Right atrium auricular region (tissue), 2 donors: ENCODE measurements around the gene CAPG. TPM values are rescaled to one million over a fixed set of nuclear protein-coding genes. Genes with fewer than 3 reads are reported as not detected.

Source experiments
- DNase-seq: peaks from one replicate; pipeline ENCODE4 v3.0.0-alpha.2; 2019; ENCODE audit warnings: low spot score
- H3K27ac ChIP-seq, 2 donors: fragments of 200-600 bp; sonication (generic); 1 replicate in 1 of 2; 2 replicates in 1 of 2; pipeline ENCODE4 v1.5.1; 2016 to 2019
- H3K27me3 ChIP-seq, 2 donors: fragments of 200-600 bp; sonication (generic); one replicate each; pipeline versions ENCODE4 v1.5.1 to v1.6.0; 2017 to 2019
- H3K36me3 ChIP-seq: fragments of 200-600 bp; sonication (generic); one replicate; pipeline ENCODE4 v1.5.1; 2016
- H3K4me1 ChIP-seq, 2 donors: fragments of 200-600 bp; sonication (generic); one replicate each; pipeline versions ENCODE4 v1.5.1 to v1.6.0; 2017 to 2019
- H3K4me3 ChIP-seq, 2 donors: fragments of 200-600 bp; sonication (generic); 1 replicate in 1 of 2; 2 replicates in 1 of 2; pipeline ENCODE4 v1.5.1; 2017 to 2019; ENCODE audit warnings: mild to moderate bottlenecking in 1 of 2, moderate library complexity in 1 of 2
- H3K9me3 ChIP-seq, 2 donors: fragments of 200-600 bp; sonication (generic); one replicate each; pipeline ENCODE4 v1.5.1; 2019
- total RNA-seq, 2 donors: library from RNA; depleted of rRNA; stranded (reverse); fragments of >200 nt; gene quantifications; one replicate each; pipeline ENCODE4 v1.1.0, GENCODE V29; 2016
- TF ChIP-seq, protein P1 (sequence below), 2 donors: fragments of 200-600 bp; sonication (generic); IDR thresholded peaks; one replicate each; pipeline ENCODE4 v1.5.1; 2019; ENCODE audit warnings: antibody characterized with exemption in 2 of 2

Gene CAPG, protein sequence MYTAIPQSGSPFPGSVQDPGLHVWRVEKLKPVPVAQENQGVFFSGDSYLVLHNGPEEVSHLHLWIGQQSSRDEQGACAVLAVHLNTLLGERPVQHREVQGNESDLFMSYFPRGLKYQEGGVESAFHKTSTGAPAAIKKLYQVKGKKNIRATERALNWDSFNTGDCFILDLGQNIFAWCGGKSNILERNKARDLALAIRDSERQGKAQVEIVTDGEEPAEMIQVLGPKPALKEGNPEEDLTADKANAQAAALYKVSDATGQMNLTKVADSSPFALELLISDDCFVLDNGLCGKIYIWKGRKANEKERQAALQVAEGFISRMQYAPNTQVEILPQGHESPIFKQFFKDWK
- total RNA-seq: 10 to 100 TPM in 1 of 2 donors, 1 to 10 TPM in 1; 8.7 to 43.4 TPM

DNA sequence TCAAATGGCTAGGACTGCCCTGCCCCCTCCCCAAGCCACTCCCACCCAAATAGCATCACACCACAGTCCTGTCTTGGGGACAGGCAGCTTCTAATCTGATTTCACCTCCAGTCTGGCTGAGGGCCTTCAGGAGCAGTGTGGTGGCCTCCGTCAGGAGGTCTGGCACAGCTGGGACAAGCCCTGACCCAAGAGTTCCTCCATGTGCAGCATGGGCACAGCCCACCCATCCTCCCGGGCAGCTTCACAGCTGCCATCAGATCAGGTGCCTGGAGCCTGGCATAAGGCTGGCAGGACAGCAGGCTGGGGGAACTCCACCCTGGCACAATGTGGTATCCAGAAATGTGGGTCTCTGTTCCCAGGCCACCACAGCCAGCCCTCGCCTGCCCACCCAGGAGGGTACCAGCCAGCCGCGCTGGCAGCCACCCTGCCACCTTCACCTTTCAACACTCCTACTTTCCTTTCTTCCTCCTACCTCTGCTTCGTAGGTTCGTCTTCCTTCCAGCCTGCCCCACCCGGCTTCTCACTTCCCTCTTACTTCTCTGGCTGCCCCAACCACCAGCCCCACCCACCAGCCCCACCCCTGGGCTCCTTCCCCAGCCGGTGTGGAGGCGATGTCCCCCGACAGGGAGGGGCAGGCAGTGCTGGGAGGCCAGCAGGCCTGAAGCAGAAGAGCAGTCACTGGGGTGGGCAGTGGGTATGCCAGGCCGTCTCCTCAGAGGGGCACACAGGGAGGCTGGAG lies at the start of gene CAPG:
TSS of gene CAPG (minus strand) at position 522 of the 739 bp plus-strand sequence. CDS start 8,221 bp downstream, outside the sequence.
- peak within 1 kb of the TSS in 1 of 2 donors; percentile 14 for H3K4me3 ChIP-seq
- no peak within 1 kb of the TSS for H3K27ac ChIP-seq
- H3K36me3 ChIP-seq: no peaks in the 10 kb centered on the region
- H3K9me3 ChIP-seq: no peaks in the 10 kb centered on the region
- H3K27me3 ChIP-seq: no peaks in the 10 kb centered on the region
- no peak for DNase-seq
- TF ChIP-seq, protein P1, sequence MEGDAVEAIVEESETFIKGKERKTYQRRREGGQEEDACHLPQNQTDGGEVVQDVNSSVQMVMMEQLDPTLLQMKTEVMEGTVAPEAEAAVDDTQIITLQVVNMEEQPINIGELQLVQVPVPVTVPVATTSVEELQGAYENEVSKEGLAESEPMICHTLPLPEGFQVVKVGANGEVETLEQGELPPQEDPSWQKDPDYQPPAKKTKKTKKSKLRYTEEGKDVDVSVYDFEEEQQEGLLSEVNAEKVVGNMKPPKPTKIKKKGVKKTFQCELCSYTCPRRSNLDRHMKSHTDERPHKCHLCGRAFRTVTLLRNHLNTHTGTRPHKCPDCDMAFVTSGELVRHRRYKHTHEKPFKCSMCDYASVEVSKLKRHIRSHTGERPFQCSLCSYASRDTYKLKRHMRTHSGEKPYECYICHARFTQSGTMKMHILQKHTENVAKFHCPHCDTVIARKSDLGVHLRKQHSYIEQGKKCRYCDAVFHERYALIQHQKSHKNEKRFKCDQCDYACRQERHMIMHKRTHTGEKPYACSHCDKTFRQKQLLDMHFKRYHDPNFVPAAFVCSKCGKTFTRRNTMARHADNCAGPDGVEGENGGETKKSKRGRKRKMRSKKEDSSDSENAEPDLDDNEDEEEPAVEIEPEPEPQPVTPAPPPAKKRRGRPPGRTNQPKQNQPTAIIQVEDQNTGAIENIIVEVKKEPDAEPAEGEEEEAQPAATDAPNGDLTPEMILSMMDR (IDR thresholded peaks at IDR 0.05): no peak
- H3K4me1 ChIP-seq: peaks cover 0 to 20% of the 10 kb centered on the region in 2 donors

- no peaks in the 10 kb centered on the region for H3K9me3 ChIP-seq
- H3K4me1 ChIP-seq: no peaks in the 10 kb centered on the region
- TF ChIP-seq, protein P1 (IDR thresholded peaks at IDR 0.05): no peak
- no peaks in the 10 kb centered on the region for H3K27me3 ChIP-seq
- no peak overlapping the region for H3K4me3 ChIP-seq
- no peak overlapping the region for H3K27ac ChIP-seq
- DNase-seq: no peak
- H3K36me3 ChIP-seq: no peaks in the 10 kb centered on the region
Observed at GRCh38 chr2:85459771-85460170, 49.6 kb upstream of the CAPG start.

DNA sequence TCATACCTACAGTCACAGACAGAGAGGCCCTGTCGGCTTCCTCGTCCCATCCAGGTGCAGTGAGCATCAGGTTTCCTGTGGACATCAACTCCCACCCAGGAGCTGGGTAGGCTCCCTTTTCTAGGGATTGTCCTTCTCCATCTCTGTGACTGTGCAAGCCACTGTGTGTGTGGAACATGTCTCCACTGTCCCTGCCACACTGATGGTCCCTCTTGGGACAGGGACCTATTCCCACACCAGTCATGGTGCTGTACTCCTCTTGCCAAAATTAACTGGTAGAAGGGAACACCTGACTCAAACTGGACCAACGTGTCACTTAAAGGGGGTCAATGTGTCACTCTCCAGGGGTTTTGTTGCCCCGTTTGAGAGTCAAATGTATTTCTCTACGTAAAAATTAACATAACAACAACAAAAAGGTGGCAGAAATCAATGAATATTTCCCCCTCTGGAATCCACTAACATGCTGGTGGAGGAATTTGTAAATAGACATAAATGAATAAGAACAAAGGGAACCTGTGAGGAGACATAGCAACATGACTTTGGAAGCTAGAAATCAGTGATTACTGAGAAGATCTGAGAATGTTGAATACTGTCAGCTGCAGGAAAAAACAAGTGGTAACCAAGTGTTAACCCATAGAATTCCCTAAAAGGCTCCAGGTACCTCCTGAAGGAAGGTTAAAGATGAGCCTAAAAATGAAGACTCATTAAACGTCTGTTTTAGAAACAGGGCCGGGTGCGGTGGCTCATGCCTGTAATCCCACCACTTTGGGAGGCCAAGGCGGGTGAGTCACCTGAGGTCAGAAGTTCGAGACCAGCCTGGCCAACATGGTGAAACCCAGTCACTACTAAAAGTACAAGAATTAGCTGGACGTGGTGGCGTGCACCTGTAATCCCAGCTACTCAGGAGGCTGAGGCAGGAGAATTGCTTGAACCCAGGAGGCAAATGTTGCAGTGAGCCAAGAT lies 48.7 kb upstream of the CAPG start:
- H3K27me3 ChIP-seq: no peaks in the 10 kb centered on the region
- TF ChIP-seq, protein P1 (IDR thresholded peaks at IDR 0.05): no peak

DNA sequence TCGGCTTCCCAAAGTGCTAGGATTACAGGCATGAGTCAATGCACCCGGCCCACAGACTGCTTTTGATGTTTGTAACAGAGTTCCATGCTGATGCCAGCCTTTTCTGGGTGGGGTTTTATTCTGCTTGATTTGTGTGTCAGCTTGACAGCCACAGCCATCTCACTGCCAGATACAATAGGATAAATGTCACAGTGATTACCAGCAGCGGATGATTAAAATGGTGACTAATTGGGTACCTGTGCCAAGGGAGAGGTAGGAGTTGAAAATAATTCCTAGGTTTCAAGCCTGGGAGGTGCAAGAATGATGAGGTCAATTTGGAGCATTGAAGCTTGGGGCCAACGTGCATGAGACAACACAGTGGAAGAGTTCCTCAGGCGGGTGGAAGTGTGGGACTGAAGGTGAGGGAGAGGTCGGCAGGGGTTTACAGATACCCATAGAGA lies 47.7 kb upstream of the CAPG start:
- H3K36me3 ChIP-seq: no peaks in the 10 kb centered on the region
- no peak for DNase-seq
- no peaks in the 10 kb centered on the region for H3K4me1 ChIP-seq
- H3K27me3 ChIP-seq: no peaks in the 10 kb centered on the region
- H3K9me3 ChIP-seq: no peaks in the 10 kb centered on the region
- TF ChIP-seq, protein P1 (IDR thresholded peaks at IDR 0.05): no peak
- no peak overlapping the region for H3K4me3 ChIP-seq
- H3K27ac ChIP-seq: no peak overlapping the region

More for the DNA sequence above, 48.7 kb upstream of the CAPG start:
- Histone ChIP-seq H3K27ac (no peak overlapping the region), H3K9me3 (no peaks in the 10 kb centered on the region), H3K4me3 (no peak overlapping the region), H3K36me3 (no peaks in the 10 kb centered on the region), H3K4me1 (no peaks in the 10 kb centered on the region)
- DNase-seq: no peak

DNA sequence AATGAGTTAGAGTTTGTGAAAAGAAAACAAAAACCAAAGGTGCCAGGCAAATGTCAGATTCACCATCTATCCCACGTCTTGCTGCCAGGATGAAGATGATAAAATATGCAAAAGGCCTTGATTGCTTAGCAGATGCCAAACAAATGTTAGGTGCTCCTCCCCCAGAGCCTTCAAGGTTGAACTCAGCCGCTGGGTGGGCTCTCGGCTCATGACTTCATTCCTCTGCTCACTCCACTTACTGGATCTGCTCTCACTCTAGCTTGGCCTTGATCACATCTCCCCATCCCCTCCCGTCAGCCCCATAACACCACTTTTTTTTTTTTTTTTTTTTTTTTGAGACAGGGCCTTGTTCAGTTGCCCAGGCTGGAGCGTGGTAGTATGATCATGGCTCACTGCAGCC lies 46.9 kb upstream of the CAPG start:
- no peaks in the 10 kb centered on the region for H3K36me3 ChIP-seq
- no peaks in the 10 kb centered on the region for H3K9me3 ChIP-seq
- no peak for DNase-seq
- H3K27me3 ChIP-seq: no peaks in the 10 kb centered on the region
- H3K4me1 ChIP-seq: no peaks in the 10 kb centered on the region
- TF ChIP-seq, protein P1 (IDR thresholded peaks at IDR 0.05): no peak
- no peak overlapping the region for H3K4me3 ChIP-seq
- H3K27ac ChIP-seq: no peak overlapping the region
